SU-DHL-6 (cell line): ENCODE data around the gene PSPH.

Source experiments
- CTCF ChIP-seq: fragments of 200-600 bp; sonication (generic); IDR thresholded peaks from one replicate; pipeline ENCODE4 v1.5.1; 2017; ENCODE audit warnings: antibody characterized with exemption, mild to moderate bottlenecking, low read length, moderate library complexity; ENCODE audit not compliant: insufficient read depth, poor library complexity, severe bottlenecking
- EZH2phosphoT487 ChIP-seq: fragments of 200-600 bp; sonication (generic), shearing (Covaris generic); conservative IDR thresholded peaks from 2 replicates; pipeline ENCODE4 v1.6.1; 2018; ENCODE audit warnings: mild to moderate bottlenecking, antibody characterized with exemption, low read length, moderate library complexity, mixed read lengths

- TF ChIP-seq CTCF: no peak
- no peak for TF ChIP-seq EZH2phosphoT487
These were observed 11.1 kb upstream of the PSPH start for GRCh38 chr7:56062382-56062781.
